GM19395 (cell line): ENCODE results near the gene TMEM174.
"Not testable (repeated sequence)": the region's sequence is repeated elsewhere in the genome, so short reads cannot be mapped to it uniquely, and the experiment has no call there.

Source experiments
- ATAC-seq: cut with Tn5 transposase; IDR thresholded peaks from one replicate; pipeline ENCODE4 v1.9.1; 2021; ENCODE audit warnings: mild to moderate bottlenecking, moderate library complexity; ENCODE audit not compliant: unreplicated experiment

TMEM174 gene

GRCh38 chr5:73218552-73219171 is 45.7 kb downstream of the TMEM174 start:
- ATAC-seq: no peak

- not testable (repeated sequence) for ATAC-seq
Measured at GRCh38 chr5:73219336-73219735, 46.3 kb downstream of the TMEM174 start.

- no peak for ATAC-seq
Measured at GRCh38 chr5:73221161-73221560, 48.2 kb downstream of the TMEM174 start.

- no peak for ATAC-seq
Measured at GRCh38 chr5:73221726-73222125, 48.7 kb downstream of the TMEM174 start.

- no peak for ATAC-seq
Measured at GRCh38 chr5:73222173-73222572, 49.2 kb downstream of the TMEM174 start.
